Measurements from ENCODE around the gene ALS2.
"Not testable (repeated sequence)": the region's sequence is repeated elsewhere in the genome, so short reads cannot be mapped to it uniquely, and the experiment has no call there.

Gene ALS2

DNA sequence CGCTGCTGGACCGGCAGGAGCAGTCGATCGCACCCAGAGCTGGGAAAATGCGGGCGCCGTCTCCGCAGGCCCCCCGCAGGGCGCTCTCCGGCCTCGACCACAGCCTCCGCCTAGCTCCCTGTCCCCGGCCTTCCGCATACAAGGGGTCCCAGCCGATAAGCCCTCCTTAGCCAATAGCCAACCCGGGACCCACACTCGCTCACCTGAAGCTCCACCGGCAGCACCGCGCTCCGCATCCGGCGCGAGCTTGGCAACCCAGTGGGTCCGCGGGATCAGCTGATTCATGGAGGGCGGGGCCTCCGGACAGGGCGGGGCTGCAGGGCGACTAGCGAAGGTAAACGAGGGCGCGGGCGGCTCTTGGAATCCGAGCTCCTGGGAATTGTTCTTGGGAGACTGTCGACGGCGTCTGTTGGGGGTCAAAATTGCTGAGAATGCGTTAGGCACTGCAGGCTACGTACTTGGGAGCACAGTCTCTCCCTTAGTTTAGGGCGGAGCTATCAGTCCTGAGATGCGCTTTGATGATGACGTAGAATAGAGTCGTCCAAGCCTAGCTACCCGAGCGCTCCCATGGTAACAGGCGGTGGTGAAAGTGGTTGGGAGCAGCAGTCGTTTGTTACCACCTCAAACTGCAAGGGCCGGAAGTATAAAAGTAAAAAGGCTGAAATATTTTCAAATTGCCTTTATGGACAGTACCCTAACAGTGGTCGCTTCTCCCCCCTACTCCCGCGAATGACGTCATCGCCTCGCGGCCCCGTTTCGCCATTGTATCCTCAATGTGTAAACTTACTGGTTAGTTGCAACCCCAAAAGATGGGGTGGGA, at the start of gene ALS2:
Gene ALS2, minus strand, starts transcription at position 260 of the 820 bp plus-strand sequence. CDS start 12,048 bp downstream, outside the sequence.
- peak; percentile 92 for DNase-seq (ENCODE audit: low spot score)

DNA sequence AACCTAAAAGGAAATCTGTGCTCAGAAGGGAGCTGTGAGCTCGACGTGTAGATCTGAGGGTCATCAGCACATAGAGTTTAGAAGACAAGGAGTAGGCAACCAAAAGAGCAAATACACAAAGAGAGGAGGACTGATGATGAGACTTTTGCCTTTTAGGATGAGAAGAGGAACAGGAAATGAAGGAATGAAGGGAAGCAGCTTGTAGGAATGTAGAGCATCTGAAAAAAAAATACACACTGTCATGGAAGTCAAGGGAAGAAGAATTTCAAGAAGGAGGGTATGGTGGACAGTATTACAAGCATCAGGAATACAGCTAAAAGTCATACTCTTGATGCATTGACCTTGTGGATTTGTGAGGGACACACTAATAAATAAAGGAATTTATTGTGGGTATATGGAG, 47.5 kb upstream of the ALS2 start:
- no peak for DNase-seq (ENCODE audit: low spot score)

DNA sequence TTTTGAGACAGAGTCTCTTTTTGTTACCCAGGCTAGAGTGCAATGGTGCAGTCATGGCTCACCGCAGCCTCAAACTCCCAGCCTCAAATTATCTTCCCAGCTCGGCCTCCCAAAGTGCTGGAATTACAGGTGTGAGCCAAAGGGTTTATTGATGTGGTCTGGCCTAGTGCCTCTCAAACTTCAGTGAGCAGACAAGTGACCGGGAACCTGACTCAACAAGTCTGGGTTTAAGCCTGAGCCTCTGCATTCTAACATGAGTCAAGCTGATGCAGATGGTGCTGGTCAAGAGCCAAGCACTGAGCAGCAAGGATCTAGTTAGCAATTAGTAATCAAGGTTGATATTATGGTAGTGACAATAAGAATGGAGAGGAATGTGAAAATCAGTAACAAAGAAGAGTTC, 46.9 kb upstream of the ALS2 start:
- no peak for DNase-seq (ENCODE audit: low spot score)

DNA sequence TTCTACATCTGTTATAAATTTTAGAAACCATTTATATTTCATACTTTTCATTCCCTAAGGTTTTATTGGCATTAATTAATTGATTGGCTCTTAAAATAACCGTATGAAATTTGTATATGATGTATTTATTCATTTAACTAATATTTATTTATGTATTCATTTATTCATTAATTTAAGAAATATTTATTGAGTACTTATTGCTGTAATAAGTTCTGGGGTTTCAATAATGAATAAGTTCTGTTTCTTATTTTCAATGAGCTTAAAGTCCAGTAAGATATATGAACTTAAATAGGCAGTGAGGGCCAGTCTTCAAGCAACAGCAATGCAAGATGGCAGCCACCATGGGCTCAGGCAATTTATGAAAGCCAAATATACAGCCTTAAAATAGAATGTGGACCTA, 43.5 kb upstream of the ALS2 start:
- no peak for DNase-seq (ENCODE audit: low spot score)

DNA sequence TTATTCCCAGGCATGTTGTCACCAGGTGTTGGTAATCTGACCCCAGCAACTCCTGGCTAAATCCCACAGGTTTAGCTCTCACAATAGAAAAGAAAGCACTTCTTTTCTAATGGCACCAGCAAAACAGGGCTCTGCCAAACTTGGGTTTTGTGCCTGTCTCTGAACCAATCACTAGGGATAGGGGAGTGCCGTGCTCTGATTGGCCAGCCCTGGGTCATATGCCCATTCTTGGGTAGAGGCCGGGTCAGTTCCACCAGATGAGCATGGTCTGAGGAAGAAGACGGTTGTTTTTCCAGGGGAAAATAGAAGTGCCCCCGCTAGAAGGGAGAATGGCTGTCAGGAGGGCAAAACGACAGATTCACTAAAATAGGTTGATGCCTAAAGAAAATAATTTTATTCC, 40.3 kb upstream of the ALS2 start:
- no peak for DNase-seq (ENCODE audit: low spot score)

DNA sequence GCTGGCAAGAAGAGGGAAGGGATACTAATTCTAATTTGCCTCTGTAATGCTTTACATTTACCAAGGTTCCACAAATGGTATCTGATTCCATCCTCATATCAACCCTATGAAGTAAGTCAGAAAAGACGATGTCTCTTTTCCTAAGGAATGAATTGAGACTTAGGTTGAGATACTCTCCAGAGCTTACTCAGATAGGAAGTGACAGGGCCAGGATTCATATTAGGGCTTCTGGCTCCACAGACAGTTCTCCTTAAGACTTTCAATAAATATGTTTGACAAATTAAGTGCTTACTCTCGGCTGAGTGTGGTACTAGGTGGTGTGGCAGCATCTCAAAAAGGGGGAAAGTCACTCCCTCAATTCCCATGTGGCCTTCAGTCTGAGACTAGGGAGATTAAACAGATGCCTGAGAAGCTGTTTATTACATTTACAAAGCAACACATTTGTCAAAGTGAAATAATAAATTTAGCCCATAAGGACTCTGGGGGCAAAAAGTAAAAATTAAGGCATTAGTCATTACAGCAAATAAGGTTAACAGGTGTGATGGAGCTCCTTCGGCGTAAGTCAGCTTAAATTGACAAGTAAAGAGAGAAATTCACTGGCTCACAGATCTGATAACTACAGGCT, 39.8 kb upstream of the ALS2 start:
- DNase-seq (ENCODE audit: low spot score), result no peak

DNA sequence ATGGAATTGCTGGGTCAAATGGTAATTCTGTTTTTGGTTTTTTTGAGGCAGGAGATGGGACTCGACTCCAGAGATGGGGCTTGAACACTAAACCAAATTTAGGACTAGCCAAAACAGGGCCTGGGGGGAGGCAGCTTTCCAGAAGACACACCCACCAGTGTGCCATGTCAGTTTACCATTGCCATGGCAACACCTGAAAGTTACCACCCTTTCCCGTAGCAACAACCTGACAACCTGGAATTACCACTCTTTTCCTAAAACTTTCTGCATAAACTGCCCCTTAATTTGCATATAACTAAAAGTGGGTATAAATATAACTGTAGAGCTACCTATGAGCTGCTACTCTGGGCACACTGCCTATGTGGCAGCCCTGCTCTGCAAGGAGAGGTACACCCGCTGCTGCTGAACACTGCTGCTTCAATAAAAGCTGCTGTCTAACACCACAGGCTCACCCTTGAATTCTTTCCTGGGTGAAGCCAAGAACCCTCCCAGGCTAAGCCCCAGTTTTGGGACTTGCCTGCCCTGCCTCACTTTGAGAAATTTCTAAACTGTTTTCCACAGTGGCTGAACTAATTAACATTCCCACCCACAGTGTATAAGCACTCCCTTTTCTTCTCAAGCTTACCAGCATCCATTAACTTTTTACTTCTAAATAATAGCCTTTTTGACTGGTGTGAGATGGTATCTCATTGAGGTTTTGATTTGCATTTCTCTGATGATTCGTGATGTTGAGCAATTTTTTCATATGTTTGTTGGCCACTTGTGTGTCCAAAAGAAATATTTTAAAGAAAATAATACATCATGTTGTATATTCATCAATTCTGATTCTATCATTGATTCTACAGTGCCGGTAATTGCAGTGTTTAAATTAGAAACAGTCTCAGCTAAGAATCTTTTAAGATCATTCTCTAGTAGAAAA, 36.2 kb upstream of the ALS2 start:
- DNase-seq (ENCODE audit: low spot score), result no peak

DNA sequence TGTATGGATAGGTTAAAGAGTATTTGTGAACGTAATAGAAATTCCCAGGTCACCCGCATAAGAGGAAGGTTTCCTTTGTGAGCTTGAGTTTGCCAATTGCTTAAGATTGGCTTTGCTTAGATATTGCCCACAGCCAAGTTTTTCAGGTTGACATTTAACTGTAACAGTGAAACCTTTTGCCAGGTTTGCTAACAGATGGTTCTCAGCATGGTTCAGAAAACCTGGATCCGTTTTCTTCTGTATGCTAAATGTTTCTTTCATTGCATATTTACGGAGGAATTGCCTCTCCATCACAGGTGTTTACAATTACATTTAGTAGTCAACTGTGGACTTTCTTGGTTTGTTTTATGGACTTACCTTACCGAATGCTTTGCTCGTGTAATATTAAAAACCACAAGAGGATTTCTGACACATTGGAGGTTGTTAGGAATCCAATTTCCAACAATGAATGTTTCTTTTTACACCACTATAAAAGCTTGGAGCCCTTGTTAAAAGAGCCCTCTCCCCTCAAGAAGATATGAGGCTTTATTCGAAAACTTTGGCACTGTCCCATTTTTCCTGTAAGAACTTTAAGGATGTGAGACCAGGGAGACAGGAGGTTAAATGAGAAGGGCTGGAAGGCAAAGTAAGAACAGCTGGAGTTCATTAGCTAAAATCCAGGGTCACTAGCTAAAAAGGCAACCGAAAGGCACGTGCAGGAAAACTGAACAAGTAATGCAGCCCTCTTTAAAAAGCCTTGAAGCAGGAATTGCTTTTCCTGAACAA, 33.4 kb upstream of the ALS2 start:
- DNase-seq (ENCODE audit: low spot score), result no peak

DNA sequence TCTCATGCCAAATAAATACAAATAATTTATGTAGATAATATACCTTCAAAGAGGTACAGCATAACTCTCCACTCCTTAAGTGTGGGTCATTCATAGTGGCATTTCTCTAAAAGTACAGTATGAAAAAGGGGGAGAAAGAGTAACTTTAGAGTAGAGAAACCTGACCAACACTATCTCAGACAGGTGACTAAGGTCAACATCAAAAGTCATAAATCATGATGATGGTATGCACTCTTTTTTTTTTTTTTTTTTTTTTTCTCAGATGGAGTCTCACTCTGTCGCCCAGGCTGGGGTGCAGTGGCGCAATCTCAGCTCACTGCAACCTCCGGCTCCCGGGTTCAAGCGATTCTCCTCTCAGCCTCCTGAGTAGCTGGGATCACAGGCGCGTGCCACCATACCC, 29.9 kb upstream of the ALS2 start:
- not testable (repeated sequence) for DNase-seq (ENCODE audit: low spot score)

DNA sequence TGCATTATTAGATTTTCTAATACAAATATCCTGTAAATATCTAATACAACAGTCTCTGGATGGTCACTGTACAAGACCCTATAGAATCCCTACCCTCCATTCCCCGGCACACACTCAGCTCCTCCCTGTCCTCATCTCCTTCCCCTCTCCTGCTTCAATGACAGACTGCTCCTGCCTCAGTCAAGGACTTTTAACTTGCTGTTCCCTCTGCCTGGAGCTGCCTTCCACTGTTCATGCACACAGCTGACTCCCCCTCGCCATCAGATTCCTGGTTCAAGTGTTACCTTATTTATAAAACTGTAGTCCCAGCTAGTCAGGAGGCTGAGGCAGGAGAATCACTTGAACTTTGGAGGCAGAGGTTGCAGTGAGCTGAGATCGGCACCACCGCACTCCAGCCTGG, 28.9 kb upstream of the ALS2 start:
- no peak for DNase-seq (ENCODE audit: low spot score)

DNA sequence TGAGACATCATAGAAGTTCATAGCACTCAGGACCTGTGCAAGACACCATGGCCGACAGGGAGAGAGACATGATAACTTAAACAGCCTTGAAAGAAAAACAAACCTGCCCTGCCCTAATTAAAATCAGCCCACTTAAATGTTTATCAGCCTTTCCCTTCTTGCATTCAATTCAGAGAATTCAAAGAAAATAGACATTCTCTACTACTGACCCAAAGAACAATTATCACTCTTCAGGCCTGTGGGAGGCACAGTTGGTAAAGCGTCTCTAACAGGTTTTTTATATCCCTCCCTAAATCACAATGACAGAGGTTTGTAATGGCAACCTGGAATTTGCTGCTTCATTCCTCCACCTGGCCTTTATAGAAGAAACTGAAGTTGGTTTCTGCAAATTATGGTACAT, 27.3 kb upstream of the ALS2 start:
- DNase-seq (ENCODE audit: low spot score), result no peak

DNA sequence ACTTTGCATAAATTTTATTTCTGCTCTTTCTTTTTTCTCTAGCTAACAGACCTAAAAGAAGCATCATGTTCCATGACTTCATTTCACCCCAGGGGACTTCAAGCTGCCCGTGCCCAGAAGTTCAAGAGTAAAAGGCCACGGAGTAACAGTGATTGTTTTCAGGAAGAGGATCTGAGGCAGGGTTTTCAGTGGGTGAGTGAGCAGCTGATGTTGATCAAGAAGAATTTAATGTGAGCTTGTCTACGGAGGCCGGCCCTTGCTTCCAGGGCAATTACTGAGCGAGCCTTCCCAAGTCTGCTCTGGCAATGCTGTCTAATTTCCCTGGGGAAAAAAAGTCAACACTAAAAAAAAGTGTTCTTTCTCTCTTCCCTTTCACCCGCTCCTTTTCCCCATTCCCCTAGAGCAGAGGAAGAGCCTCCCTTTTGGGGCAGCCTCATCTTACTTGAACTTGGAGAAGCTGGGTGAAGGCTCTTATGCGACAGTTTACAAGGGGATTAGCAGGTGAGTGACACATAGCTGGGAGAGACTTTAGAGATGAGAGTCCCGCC, 26.8 kb upstream of the ALS2 start:
- no peak for DNase-seq (ENCODE audit: low spot score)

DNA sequence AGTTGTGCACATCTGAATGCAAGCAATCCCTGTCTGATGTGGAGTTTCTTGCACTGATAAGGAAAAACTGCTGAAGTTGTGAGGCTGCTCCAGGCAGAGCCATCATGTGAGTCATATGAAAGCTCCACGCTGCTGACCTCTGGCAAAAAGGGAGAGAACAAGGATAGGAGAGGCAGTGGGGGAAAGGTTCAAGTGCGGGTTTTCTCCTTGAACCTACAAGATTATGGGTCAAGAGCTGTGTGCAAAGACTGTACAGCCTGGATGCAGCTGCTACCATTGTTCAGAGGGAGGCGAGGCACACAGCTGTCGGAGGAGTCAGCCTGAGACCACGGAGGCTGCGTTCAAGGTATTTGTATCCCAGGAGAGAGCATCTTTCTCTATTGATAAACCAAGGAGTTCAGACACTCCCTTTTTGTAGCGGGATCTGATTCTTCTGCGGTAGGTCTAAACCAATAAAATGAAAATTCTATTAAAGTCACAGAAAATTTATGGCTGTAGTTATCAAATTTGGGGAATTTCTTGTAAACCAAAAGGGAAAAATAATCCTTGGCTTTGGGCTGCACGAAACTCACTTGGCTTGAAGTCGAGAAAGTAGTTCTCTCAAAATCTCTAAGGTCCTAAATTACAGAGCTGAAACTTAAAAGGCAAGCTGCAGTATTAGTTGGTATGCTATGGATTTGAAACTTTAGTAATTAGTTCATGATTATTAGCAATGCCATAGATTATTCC, 25.9 kb upstream of the ALS2 start, which contains the start of gene CDK15:
Gene CDK15, plus strand, starts transcription at position 96 of the 729 bp plus-strand sequence. Its CDS starts 128 bp downstream, at position 224.
- no peak for DNase-seq (ENCODE audit: low spot score)

DNA sequence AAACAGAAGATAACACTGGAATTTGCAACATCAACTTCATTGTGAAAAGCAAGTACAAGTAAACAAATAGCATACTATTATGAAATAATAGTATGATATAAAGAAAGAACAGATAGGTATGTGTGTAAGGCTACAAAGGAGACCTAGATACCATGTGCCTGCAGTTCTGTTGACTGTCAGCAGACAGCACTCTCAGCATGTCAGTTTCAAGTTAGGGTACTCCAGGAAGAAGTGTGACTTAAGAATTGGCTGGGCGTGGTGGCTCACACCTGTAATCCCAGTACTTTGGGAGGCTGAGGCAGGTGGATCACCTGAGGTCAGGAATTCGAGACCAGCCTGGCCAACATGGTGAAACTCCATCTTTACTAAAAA, 18.2 kb upstream of the ALS2 start:
- DNase-seq (ENCODE audit: low spot score), result not testable (repeated sequence)

DNA sequence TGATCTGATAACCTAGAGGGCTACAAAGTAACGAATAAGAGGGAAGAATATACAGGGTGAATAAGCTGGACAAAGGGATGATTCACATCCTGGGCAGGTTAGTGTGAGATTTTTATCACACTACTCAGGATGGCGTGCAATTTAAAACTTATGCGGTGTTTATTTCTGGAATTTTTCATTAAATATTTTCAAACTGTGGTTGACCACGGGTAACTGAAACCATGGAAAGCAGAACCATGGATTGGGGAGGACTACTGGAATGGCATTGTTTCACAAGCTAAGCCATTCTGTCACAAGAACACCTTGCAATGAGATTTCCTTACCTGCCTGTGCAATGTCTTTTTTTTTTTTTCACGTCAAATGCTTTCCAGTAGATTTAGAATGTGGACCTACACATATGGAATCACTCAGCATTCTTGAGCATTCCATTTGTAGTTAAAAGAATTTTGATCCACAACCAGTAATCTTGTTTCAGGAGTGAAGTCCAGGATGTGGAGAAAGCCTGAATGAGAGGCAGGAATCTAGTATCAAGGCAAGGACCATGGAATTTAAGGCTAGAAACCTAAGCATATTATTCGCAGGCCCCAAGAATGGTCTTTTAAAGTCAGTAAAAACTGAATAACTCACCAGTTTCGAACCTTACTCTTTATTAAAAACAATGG, 17.6 kb upstream of the ALS2 start:
- DNase-seq (ENCODE audit: low spot score), result no peak

DNA sequence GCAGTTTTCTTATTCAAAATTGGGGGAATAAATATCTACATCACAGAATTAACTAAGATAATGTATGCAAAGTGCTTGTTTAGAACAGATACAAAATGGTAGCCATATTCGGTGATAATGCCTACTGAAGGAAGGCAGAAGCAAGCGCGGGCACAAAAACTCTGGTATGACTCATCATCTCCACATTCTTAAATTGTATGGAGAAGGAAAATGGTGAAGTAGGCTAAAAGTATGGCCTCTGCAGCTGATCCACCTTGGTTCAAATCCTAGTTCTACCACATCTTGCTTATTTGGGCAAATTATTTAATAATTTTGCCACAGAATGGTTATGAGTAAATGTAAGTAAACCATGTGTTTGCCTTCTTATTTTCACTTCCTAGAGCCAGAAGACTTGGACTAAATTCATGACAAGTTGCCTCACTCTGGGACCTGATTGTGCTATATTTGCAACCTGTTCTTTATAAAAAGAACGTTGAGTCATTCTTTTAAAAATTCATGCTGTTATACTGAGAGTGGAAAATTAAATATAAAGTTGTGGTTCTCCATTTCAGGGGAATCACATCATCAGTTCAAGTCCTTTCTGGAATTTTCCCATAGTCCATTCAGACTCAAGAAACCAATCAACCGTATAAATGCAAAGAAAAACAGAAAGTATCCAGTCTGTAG, 16.6 kb upstream of the ALS2 start:
- DNase-seq (ENCODE audit: low spot score), result no peak

DNA sequence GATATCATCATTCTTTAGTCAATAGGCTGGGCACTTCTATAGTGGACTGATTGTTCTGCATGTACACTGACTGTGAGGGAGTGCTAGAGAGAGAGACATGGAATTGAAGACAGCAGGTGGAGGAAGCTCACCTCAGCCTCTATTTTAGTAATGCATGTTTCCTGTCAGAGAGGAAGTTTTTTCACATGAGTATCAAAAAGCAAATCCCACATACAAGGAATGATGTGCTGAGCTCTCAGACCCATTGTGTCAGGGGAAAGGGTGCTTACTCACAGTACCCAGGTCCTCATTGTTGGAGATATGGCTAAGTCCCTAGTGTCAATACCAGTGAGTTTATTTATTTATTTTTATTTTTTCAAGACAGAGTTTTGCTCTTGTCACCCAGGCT, 15.7 kb upstream of the ALS2 start:
- DNase-seq (ENCODE audit: low spot score), result no peak

DNA sequence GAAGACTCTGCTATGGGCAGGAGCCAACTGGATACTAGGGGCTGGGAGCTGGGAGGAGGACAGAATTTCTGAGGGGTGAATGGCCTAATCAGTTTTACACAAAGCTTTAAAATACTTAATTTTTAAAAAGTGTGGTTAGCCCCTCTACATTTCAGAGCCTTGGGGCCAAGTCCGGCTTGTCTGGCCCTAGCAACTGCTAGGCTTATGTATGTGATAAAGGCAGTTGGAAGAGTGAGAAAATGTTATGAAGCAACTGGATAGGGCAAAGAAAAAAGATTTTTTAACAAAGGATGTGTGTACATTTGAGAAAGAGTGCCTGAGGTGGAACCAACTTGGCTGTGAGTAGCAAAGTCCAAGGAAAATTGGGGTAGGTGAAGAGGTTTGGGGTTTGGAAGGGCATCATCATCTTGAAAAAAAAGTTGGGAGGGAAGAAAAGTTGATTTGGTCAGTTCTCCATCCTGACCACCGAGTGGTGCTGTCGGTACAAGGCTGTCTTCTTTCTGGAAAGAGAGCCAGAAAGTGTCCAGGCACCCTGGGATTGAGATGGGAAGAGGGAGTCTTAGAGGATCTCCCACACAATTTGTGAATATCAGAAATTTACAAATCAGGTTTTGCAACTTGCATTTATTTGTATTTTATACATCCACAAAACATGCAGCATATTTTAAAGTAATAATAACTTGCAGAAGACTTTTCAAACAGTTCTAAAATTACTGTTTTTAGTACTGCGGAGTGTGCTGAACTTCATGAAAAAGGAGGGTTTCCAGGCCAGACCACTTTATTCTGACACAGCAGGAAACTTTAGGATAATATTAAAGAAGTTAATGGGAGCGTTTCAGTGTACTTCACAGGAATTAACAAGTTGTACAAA, 15.1 kb upstream of the ALS2 start:
- DNase-seq (ENCODE audit: low spot score), result peak; percentile 19

DNA sequence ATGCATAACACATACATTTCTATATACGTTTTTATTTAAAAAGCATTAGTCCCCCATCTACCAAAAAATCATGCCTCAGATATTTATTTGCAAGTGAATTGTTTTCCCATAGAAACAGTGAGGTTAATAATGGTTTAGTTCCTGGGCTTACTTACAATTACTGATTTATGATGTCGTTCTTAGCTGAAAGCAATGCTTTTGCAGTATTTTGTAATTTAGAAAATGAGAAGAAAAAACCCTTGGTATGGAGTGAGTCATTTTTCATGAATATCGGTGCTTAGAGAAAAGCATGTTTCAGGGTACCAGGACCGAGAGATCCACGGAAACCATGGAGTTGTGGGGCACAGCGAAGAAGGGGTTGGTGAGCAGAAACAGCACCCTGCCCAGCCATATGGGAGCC, 13.6 kb upstream of the ALS2 start:
- DNase-seq (ENCODE audit: low spot score), result no peak

Measured in germinal center (tissue), 1 donor.